ENCODE data around the gene ZCCHC7.

DNA sequence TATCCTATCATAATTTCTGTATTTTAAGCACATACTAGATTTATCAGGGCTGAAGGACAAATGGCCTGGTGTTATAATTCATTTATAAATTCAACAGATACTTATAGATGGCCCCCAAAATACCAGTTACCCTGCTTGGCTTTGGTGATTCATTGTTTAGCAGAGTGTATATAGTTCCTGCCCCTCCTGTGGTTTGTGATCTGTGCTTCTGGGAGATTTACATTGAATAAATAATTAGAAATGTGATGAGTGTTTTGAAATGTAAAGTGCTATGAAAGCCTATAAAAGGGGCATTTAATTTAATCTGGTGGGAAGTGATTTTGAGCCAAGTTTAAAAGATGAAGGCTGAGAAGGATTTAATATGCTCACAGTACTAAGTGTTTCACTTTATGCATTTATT lies 36.7 kb upstream of the ZCCHC7 start:
- TF ChIP-seq, protein P1, sequence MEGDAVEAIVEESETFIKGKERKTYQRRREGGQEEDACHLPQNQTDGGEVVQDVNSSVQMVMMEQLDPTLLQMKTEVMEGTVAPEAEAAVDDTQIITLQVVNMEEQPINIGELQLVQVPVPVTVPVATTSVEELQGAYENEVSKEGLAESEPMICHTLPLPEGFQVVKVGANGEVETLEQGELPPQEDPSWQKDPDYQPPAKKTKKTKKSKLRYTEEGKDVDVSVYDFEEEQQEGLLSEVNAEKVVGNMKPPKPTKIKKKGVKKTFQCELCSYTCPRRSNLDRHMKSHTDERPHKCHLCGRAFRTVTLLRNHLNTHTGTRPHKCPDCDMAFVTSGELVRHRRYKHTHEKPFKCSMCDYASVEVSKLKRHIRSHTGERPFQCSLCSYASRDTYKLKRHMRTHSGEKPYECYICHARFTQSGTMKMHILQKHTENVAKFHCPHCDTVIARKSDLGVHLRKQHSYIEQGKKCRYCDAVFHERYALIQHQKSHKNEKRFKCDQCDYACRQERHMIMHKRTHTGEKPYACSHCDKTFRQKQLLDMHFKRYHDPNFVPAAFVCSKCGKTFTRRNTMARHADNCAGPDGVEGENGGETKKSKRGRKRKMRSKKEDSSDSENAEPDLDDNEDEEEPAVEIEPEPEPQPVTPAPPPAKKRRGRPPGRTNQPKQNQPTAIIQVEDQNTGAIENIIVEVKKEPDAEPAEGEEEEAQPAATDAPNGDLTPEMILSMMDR (conservative IDR thresholded peaks at IDR 0.05 in 1 of 2, IDR thresholded peaks at IDR 0.05 in 1 of 2; ENCODE audit: extremely low read depth in 1 of 2, insufficient read depth in 1 of 2, low read depth in 1 of 2, low read length in 2 of 2): no peak
- no peak for TF ChIP-seq EZH2 (IDR thresholded peaks at IDR 0.05; ENCODE audit: borderline replicate concordance, low read length)

All from mammary epithelial cell (primary cell).